ENCODE measurements around the gene ZNF624.
"Not testable (repeated sequence)": the region's sequence is repeated elsewhere in the genome, so short reads cannot be mapped to it uniquely, and the experiment has no call there.

Gene ZNF624

GRCh38 chr17:16653367-16654041 is at the start of gene ZNF624:
TSS of gene ZNF624 (minus strand) at chr17:16653850.
- DNase-seq (ENCODE audit: low read depth in 2 of 2), result peak; percentile 91 to 95
- no peak for TF ChIP-seq CTCF (IDR thresholded peaks at IDR 0.05; ENCODE audit: low read depth, low read length)
- H3K4me3 ChIP-seq (replicated peaks in 1 of 2; ENCODE audit: low read depth in 2 of 2, low read length in 2 of 2), result peak within 1 kb of the TSS; percentile 76 to 78

GRCh38 chr17:16697603-16698002 is 44.0 kb upstream of the ZNF624 start:
- H3K4me3 ChIP-seq (replicated peaks in 1 of 2; ENCODE audit: low read depth in 2 of 2, low read length in 2 of 2); DNase-seq (ENCODE audit: low read depth in 2 of 2): not testable (repeated sequence)

- not testable (repeated sequence) for H3K4me3 ChIP-seq (replicated peaks in 1 of 2; ENCODE audit: low read depth in 2 of 2, low read length in 2 of 2); DNase-seq (ENCODE audit: low read depth in 2 of 2)
These were observed 36.8 kb upstream of the ZNF624 start for GRCh38 chr17:16690447-16690846.

GRCh38 chr17:16689731-16690281 is 36.2 kb upstream of the ZNF624 start, which contains the start of gene CCDC144A:
TSS of gene CCDC144A (plus strand) at chr17:16690241. CDS start at chr17:16690401, 160 bp downstream.
- DNase-seq (ENCODE audit: low read depth in 2 of 2), result peak in 1 of 2 donors; percentile 43
- H3K4me3 ChIP-seq (replicated peaks in 1 of 2; ENCODE audit: low read depth in 2 of 2, low read length in 2 of 2), result not testable (repeated sequence)
- peak; percentile 49 for TF ChIP-seq CTCF (IDR thresholded peaks at IDR 0.05; ENCODE audit: low read depth, low read length)

- DNase-seq (ENCODE audit: low read depth in 2 of 2); H3K4me3 ChIP-seq (replicated peaks in 1 of 2; ENCODE audit: low read depth in 2 of 2, low read length in 2 of 2): not testable (repeated sequence)
These were observed 33.5 kb upstream of the ZNF624 start for GRCh38 chr17:16687151-16687550.

GRCh38 chr17:16686019-16686418 is 32.4 kb upstream of the ZNF624 start:
- peak in 1 of 2 donors; percentile 10 for DNase-seq (ENCODE audit: low read depth in 2 of 2)

DNA sequence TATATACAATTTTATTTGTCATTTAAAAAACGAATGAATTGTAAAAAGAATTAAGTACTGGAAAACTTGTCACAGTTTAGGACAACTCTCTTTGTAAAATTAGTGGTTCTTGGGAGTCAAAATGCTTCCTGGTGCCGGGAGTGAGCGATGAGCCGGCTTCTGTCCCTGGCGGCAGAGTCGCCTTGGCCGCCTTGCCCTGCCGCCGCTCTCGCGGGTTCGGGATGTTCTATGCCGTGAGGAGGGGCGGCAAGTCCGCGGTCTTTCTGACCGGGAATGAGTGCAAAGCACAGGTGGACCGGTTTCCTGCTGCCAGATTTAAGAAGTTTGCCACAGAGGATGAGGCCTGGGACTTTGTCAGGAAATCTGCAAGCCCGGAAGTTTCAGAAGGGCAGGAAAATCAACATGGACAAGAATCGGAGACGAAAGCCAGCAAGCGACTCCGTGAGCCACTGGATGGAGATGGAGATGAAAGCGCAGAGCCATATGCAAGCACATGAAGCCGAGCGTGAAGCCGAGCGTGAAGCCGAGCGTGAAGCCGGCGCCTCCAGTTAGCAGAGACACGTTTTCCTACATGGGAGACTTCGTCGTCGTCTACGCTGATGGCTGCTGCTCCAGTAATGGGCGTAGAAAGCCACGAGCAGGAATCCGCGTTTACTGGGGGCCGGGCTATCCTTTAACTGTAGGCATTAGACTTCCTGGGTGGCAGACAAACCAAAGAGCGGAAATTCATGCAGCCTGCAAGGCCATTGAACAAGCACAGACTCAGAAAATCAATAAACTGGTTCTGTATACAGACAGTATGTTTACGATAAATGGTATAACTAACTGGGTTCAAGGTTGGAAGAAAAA is 29.9 kb upstream of the ZNF624 start:
- DNase-seq (ENCODE audit: low read depth in 2 of 2); H3K4me3 ChIP-seq (replicated peaks in 1 of 2; ENCODE audit: low read depth in 2 of 2, low read length in 2 of 2): not testable (repeated sequence)

More at GRCh38 chr17:16686019-16686418, 32.4 kb upstream of the ZNF624 start:
- H3K4me3 ChIP-seq (replicated peaks in 1 of 2; ENCODE audit: low read depth in 2 of 2, low read length in 2 of 2), result not testable (repeated sequence)

- no peak for TF ChIP-seq CTCF (IDR thresholded peaks at IDR 0.05; ENCODE audit: low read depth, low read length)
- no peak overlapping the region for H3K4me3 ChIP-seq (replicated peaks in 1 of 2; ENCODE audit: low read depth in 2 of 2, low read length in 2 of 2)
- DNase-seq (ENCODE audit: low read depth in 2 of 2), result no peak
These were observed 23.1 kb upstream of the ZNF624 start for GRCh38 chr17:16676676-16677268.

GRCh38 chr17:16666907-16667636 is 13.4 kb upstream of the ZNF624 start:
- H3K4me3 ChIP-seq (replicated peaks in 1 of 2; ENCODE audit: low read depth in 2 of 2, low read length in 2 of 2), result peak overlapping the region; percentile 18 to 35
- not testable (repeated sequence) for DNase-seq (ENCODE audit: low read depth in 2 of 2)

DNA sequence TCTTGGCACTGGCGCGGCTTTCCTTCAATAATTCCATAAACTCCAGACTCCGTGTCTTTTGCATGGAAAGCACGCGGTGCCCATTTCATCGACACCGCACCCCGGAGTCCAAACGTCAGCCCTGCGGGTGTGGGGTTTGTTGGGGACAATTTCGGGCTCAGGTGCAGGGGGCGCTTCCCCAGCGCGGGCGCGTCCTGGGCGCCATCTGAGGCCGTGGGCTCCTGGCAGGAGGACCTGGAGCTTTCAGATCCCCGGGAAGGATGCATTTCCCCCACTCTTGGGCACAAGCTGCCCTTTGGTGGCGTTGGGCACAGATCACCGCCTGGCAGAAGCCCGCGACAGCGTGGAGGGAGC is 12.9 kb upstream of the ZNF624 start:
- DNase-seq (ENCODE audit: low read depth in 2 of 2), result not testable (repeated sequence)
- peak overlapping the region in 1 of 2 donors; percentile 10 for H3K4me3 ChIP-seq (replicated peaks in 1 of 2; ENCODE audit: low read depth in 2 of 2, low read length in 2 of 2)

Measured in cardiac fibroblast (primary cell).